Measurements from ENCODE around the gene LTBP4.

Gene LTBP4

GRCh38 chr19:40611096-40611495, 9.9 kb downstream of the LTBP4 start:
- TF ChIP-seq EZH2phosphoT487 (IDR thresholded peaks at IDR 0.05; ENCODE audit: borderline replicate concordance, low read length): no peak
- TF ChIP-seq, protein P1, sequence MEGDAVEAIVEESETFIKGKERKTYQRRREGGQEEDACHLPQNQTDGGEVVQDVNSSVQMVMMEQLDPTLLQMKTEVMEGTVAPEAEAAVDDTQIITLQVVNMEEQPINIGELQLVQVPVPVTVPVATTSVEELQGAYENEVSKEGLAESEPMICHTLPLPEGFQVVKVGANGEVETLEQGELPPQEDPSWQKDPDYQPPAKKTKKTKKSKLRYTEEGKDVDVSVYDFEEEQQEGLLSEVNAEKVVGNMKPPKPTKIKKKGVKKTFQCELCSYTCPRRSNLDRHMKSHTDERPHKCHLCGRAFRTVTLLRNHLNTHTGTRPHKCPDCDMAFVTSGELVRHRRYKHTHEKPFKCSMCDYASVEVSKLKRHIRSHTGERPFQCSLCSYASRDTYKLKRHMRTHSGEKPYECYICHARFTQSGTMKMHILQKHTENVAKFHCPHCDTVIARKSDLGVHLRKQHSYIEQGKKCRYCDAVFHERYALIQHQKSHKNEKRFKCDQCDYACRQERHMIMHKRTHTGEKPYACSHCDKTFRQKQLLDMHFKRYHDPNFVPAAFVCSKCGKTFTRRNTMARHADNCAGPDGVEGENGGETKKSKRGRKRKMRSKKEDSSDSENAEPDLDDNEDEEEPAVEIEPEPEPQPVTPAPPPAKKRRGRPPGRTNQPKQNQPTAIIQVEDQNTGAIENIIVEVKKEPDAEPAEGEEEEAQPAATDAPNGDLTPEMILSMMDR (IDR thresholded peaks at IDR 0.05; ENCODE audit: low read depth, low read length, poor library complexity, severe bottlenecking): no peak
- H4K20me1 ChIP-seq (ENCODE audit: control insufficient read depth, insufficient read depth, low read depth, low read length): no peaks in the 10 kb centered on the region
- no peak overlapping the region for H3K27ac ChIP-seq (ENCODE audit: low read depth, low read length)
- H3K9me2 ChIP-seq (replicated peaks; ENCODE audit: control insufficient read depth, low read length): no peaks in the 10 kb centered on the region
- H3K27me3 ChIP-seq (ENCODE audit: control insufficient read depth, low read length): no peaks in the 10 kb centered on the region
- H3F3A ChIP-seq (ENCODE audit: control insufficient read depth, insufficient read depth): peaks cover 7% of the 10 kb centered on the region
- H3K79me2 ChIP-seq (ENCODE audit: control insufficient read depth, low read length): no peaks in the 10 kb centered on the region
- peaks cover 46% of the 10 kb centered on the region for H3K4me1 ChIP-seq (ENCODE audit: control insufficient read depth, low read length)
- no peak overlapping the region for H3K4me2 ChIP-seq (ENCODE audit: low read length)
- H3K4me3 ChIP-seq (ENCODE audit: low read length): no peak overlapping the region
- no peaks in the 10 kb centered on the region for H3K36me3 ChIP-seq (ENCODE audit: control insufficient read depth, low read length)
- H3K9me3 ChIP-seq (ENCODE audit: control insufficient read depth, insufficient read depth, low read length): no peaks in the 10 kb centered on the region

DNA sequence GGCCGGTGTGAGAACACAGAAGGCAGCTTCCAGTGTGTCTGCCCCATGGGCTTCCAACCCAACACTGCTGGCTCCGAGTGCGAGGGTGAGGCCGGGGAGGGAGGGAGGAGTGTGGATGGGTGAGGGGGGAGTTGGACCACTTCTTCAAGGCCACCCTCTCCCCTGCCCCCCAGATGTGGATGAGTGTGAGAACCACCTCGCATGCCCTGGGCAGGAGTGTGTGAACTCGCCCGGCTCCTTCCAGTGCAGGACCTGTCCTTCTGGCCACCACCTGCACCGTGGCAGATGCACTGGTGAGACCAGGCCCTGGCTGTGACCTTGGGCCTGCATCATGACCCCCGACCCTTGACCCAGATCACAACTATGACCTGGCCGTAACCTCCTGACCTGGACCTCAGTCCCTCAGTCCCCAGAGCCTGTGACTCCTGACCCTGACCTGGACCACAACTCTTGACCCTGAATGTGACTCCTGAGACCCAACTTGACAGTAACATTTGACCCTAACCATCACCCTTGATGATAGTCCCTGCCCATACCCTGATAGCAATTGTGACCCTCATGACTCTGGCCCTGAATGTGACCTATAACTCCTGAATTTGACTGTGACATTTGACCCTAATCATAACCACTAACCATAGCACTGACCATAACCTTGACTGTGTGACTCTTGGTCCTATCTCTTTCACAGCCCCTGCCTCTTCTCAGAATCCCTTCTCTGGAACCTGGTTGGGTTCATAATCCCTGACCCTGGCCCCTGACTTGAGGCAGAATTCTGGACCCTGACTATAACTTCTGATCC, 10.9 kb downstream of the LTBP4 start:
- Histone ChIP-seq H3K4me2 (ENCODE audit: low read length) (no peak overlapping the region), H3K4me1 (ENCODE audit: control insufficient read depth, low read length) (peaks cover 40% of the 10 kb centered on the region), H3K36me3 (ENCODE audit: control insufficient read depth, low read length) (no peaks in the 10 kb centered on the region), H3K4me3 (ENCODE audit: low read length) (no peak overlapping the region), H3K9me2 (replicated peaks; ENCODE audit: control insufficient read depth, low read length) (no peaks in the 10 kb centered on the region), H3K27ac (ENCODE audit: low read depth, low read length) (no peak overlapping the region), H3K27me3 (ENCODE audit: control insufficient read depth, low read length) (no peaks in the 10 kb centered on the region), H3K79me2 (ENCODE audit: control insufficient read depth, low read length) (no peaks in the 10 kb centered on the region), H3F3A (ENCODE audit: control insufficient read depth, insufficient read depth) (peaks cover 7% of the 10 kb centered on the region), H4K20me1 (ENCODE audit: control insufficient read depth, insufficient read depth, low read depth, low read length) (no peaks in the 10 kb centered on the region), H3K9me3 (ENCODE audit: control insufficient read depth, insufficient read depth, low read length) (no peaks in the 10 kb centered on the region)
- TF ChIP-seq, protein P1 (IDR thresholded peaks at IDR 0.05; ENCODE audit: low read depth, low read length, poor library complexity, severe bottlenecking): no peak
- no peak for TF ChIP-seq EZH2phosphoT487 (IDR thresholded peaks at IDR 0.05; ENCODE audit: borderline replicate concordance, low read length)

- no peaks in the 10 kb centered on the region for H3K79me2 ChIP-seq (ENCODE audit: control insufficient read depth, low read length)
- H3K4me3 ChIP-seq (ENCODE audit: low read length): peak overlapping the region; percentile 82
- H3K9me3 ChIP-seq (ENCODE audit: control insufficient read depth, insufficient read depth, low read length): no peaks in the 10 kb centered on the region
- peaks cover 40% of the 10 kb centered on the region for H3K4me1 ChIP-seq (ENCODE audit: control insufficient read depth, low read length)
- TF ChIP-seq EZH2phosphoT487 (IDR thresholded peaks at IDR 0.05; ENCODE audit: borderline replicate concordance, low read length): no peak
- TF ChIP-seq, protein P1 (IDR thresholded peaks at IDR 0.05; ENCODE audit: low read depth, low read length, poor library complexity, severe bottlenecking): no peak
- H3K9me2 ChIP-seq (replicated peaks; ENCODE audit: control insufficient read depth, low read length): no peaks in the 10 kb centered on the region
- H3K27ac ChIP-seq (ENCODE audit: low read depth, low read length): peak overlapping the region; percentile 75
- no peaks in the 10 kb centered on the region for H3K27me3 ChIP-seq (ENCODE audit: control insufficient read depth, low read length)
- H3K4me2 ChIP-seq (ENCODE audit: low read length): peak overlapping the region; percentile 83
- H3F3A ChIP-seq (ENCODE audit: control insufficient read depth, insufficient read depth): peaks cover 7% of the 10 kb centered on the region
- no peaks in the 10 kb centered on the region for H4K20me1 ChIP-seq (ENCODE audit: control insufficient read depth, insufficient read depth, low read depth, low read length)
- no peaks in the 10 kb centered on the region for H3K36me3 ChIP-seq (ENCODE audit: control insufficient read depth, low read length)
Observed at GRCh38 chr19:40612831-40613689, 11.9 kb downstream of the LTBP4 start.
